ENCODE measurements around the gene TMEM92. TPM values are rescaled to one million over a fixed set of nuclear protein-coding genes. Genes with fewer than 3 reads are reported as not detected.

TMEM92 gene
- total RNA-seq, 2 experiments from 2014 or later = not detected

- intact Hi-C loops (cut with micrococcal nuclease) = no loop called here
- DNase-seq (no peak), ATAC-seq (no peak)
- Mint-ChIP-seq H3K4me1 (ENCODE audit: low read depth) (no peaks in the 10 kb centered on the region), H3K36me3 (ENCODE audit: low read depth) (no peaks in the 10 kb centered on the region), H3K27ac (no peak overlapping the region), H3K9me3 (peaks cover 2% of the 10 kb centered on the region), H3K4me3 (no peak overlapping the region), H3K27me3 (peaks cover 36% of the 10 kb centered on the region)
- CTCF ChIA-PET = interaction anchor here (0.9 kb wide), 1 partner anchor 38 kb away, joined by 3 read pairs; no protein-coding TSS in a partner anchor
- POLR2A ChIA-PET = no interaction called here
- TF ChIP-seq CTCF (IDR thresholded peaks at IDR 0.05) = no peak
These were observed 35.5 kb upstream of the TMEM92 start for GRCh38 chr17:50238601-50239280.

- no peak for TF ChIP-seq CTCF (IDR thresholded peaks at IDR 0.05)
- CTCF ChIA-PET = interaction anchor here (0.9 kb wide), 1 partner anchor 40 kb away, joined by 3 read pairs; no protein-coding TSS in a partner anchor
- no peaks in the 10 kb centered on the region for H3K4me1 Mint-ChIP-seq (ENCODE audit: low read depth)
- peaks cover 40% of the 10 kb centered on the region for H3K27me3 Mint-ChIP-seq
- H3K4me3 Mint-ChIP-seq = no peak overlapping the region
- no peaks in the 10 kb centered on the region for H3K36me3 Mint-ChIP-seq (ENCODE audit: low read depth)
- DNase-seq = no peak
- intact Hi-C loops (cut with micrococcal nuclease) = no loop called here
- ATAC-seq = no peak
- H3K9me3 Mint-ChIP-seq = no peaks in the 10 kb centered on the region
- POLR2A ChIA-PET = no interaction called here
- H3K27ac Mint-ChIP-seq = no peak overlapping the region
These were observed 34.3 kb upstream of the TMEM92 start for GRCh38 chr17:50239937-50240336.

DNA sequence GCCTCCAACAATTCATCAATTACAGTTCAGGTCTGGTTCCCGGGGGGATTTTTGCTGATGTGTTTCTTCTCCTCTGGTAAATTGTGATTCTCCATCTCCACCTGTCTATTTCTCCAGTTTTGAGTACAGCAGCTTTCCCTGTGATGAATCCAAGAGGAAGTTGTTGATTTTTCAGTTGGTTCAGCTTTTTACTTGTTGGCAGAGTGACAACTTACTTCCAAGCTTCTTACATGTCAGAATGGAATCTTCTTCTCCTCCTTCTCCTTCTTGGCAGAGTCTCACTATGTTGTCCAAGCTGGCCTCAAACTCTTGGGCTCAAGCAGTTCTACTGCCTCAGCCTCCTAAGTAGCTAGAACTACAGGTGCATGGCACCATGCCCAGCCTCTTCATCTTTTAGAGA, 33.4 kb upstream of the TMEM92 start:
- ChIA-PET POLR2A (no interaction called here), CTCF (interaction anchor here (0.9 kb wide), 1 partner anchor 41 kb away, joined by 3 read pairs; no protein-coding TSS in a partner anchor)
- no peak for ATAC-seq
- Mint-ChIP-seq H3K9me3 (no peaks in the 10 kb centered on the region), H3K36me3 (ENCODE audit: low read depth) (no peaks in the 10 kb centered on the region), H3K4me1 (ENCODE audit: low read depth) (no peaks in the 10 kb centered on the region), H3K27ac (no peak overlapping the region), H3K4me3 (no peak overlapping the region), H3K27me3 (peaks cover 36% of the 10 kb centered on the region)
- no peak for DNase-seq
- intact Hi-C loops (cut with micrococcal nuclease) = no loop called here
- TF ChIP-seq CTCF (IDR thresholded peaks at IDR 0.05) = no peak

- H3K4me3 Mint-ChIP-seq = no peak overlapping the region
- no peak for ATAC-seq
- intact Hi-C loops (cut with micrococcal nuclease) = no loop called here
- peaks cover 36% of the 10 kb centered on the region for H3K27me3 Mint-ChIP-seq
- CTCF ChIA-PET = interaction anchor here (1.3 kb wide), 1 partner anchor 148 kb away, joined by 3 read pairs; no protein-coding TSS in a partner anchor
- no peaks in the 10 kb centered on the region for H3K4me1 Mint-ChIP-seq (ENCODE audit: low read depth)
- no peaks in the 10 kb centered on the region for H3K36me3 Mint-ChIP-seq (ENCODE audit: low read depth)
- no peak for TF ChIP-seq CTCF (IDR thresholded peaks at IDR 0.05)
- DNase-seq = no peak
- H3K9me3 Mint-ChIP-seq = no peaks in the 10 kb centered on the region
- POLR2A ChIA-PET = no interaction called here
- no peak overlapping the region for H3K27ac Mint-ChIP-seq
These were observed 32.8 kb upstream of the TMEM92 start for GRCh38 chr17:50241431-50241830.

- CTCF ChIA-PET = interaction anchor here (1.3 kb wide), 1 partner anchor 45 kb away, joined by 5 read pairs; no protein-coding TSS in a partner anchor
- intact Hi-C loops (cut with micrococcal nuclease) = no loop called here
- peaks cover 31% of the 10 kb centered on the region for H3K27me3 Mint-ChIP-seq
These were observed 29.5 kb upstream of the TMEM92 start for GRCh38 chr17:50244771-50245170.

More at GRCh38 chr17:50244771-50245170, 29.5 kb upstream of the TMEM92 start:
- POLR2A ChIA-PET = interaction anchor here (1.1 kb wide), 1 partner anchor 12 kb away, joined by 3 read pairs; no protein-coding TSS in a partner anchor
- H3K36me3 Mint-ChIP-seq (ENCODE audit: low read depth) = no peaks in the 10 kb centered on the region
- ATAC-seq (no peak), DNase-seq (no peak)
- no peaks in the 10 kb centered on the region for H3K4me1 Mint-ChIP-seq (ENCODE audit: low read depth)
- no peak overlapping the region for H3K27ac Mint-ChIP-seq
- peaks cover 13% of the 10 kb centered on the region for H3K9me3 Mint-ChIP-seq
- TF ChIP-seq CTCF (IDR thresholded peaks at IDR 0.05) = no peak
- no peak overlapping the region for H3K4me3 Mint-ChIP-seq

Data from activated CD8-positive, alpha-beta T cell treated with anti-CD3 and anti-CD28 coated beads for 36 hours (primary cell).